Neural cell (in vitro differentiated cells): ENCODE data around the gene XKR3. TPM values are rescaled to one million over a fixed set of nuclear protein-coding genes. Genes with fewer than 3 reads are reported as not detected.

Source experiments
- H2AFZ ChIP-seq: fragments of 200-600, 300-800 bp; sonication (generic), shearing (Covaris generic); 2 replicates; pipeline ENCODE4 v1.6.0; 2014; ENCODE audit warnings: low read depth, mild to moderate bottlenecking, antibody characterized with exemption, low read length, moderate library complexity
- H3F3A ChIP-seq: fragments of 200-600 bp; shearing (Covaris generic); 2 replicates; pipeline ENCODE4 v1.6.1; 2016; ENCODE audit warnings: mild to moderate bottlenecking, moderate library complexity, mixed read lengths, antibody characterized with exemption, low read length; ENCODE audit not compliant: insufficient read depth, poor library complexity, severe bottlenecking
- H3K27ac ChIP-seq: fragments of 200-600, 300-800 bp; sonication (generic), shearing (Covaris generic); 2 replicates; pipeline ENCODE4 v1.5.1; 2014; ENCODE audit warnings: mild to moderate bottlenecking, low read length, moderate library complexity
- H3K27me3 ChIP-seq: fragments of 300-800, 200-600 bp; sonication (generic), shearing (Covaris generic); 2 replicates; pipeline ENCODE4 v1.6.0; 2014; ENCODE audit warnings: mild to moderate bottlenecking, low read depth, low read length, moderate library complexity; ENCODE audit not compliant: insufficient read depth
- H3K36me3 ChIP-seq: fragments of 300-800, 200-600 bp; sonication (generic), shearing (Covaris generic); 2 replicates; pipeline ENCODE4 v1.5.1; 2014; ENCODE audit warnings: mild to moderate bottlenecking, antibody characterized with exemption, low read length, moderate library complexity; ENCODE audit not compliant: insufficient read depth
- H3K4me2 ChIP-seq: fragments of 300-800, 200-600 bp; sonication (generic), shearing (Covaris generic); 2 replicates; pipeline ENCODE4 v1.6.0; 2014; ENCODE audit warnings: mild to moderate bottlenecking, low read length
- H3K4me3 ChIP-seq: fragments of 300-800, 200-600 bp; sonication (generic), shearing (Covaris generic); 2 replicates; pipeline ENCODE4 v1.5.1; 2014; ENCODE audit warnings: mild to moderate bottlenecking, low read length, moderate library complexity
- H3K79me2 ChIP-seq: fragments of 200-600 bp; shearing (Covaris generic); replicated peaks from 2 replicates; pipeline ENCODE4 v1.6.0; 2014; ENCODE audit warnings: mild to moderate bottlenecking, low read length, moderate library complexity; ENCODE audit not compliant: insufficient read depth
- H3K9ac ChIP-seq: fragments of 300-800, 200-600 bp; sonication (generic), shearing (Covaris generic); 2 replicates; pipeline ENCODE4 v1.6.1; 2016; ENCODE audit warnings: mild to moderate bottlenecking, low read length, mixed read lengths
- H3K9me2 ChIP-seq: fragments of 200-600 bp; shearing (Covaris generic); 2 replicates; pipeline ENCODE4 v1.6.1; 2016; ENCODE audit warnings: mild to moderate bottlenecking, low read length, mixed read lengths; ENCODE audit not compliant: insufficient read depth
- H3K9me3 ChIP-seq: fragments of 200-600, 300-800 bp; sonication (generic), shearing (Covaris generic); 2 replicates; pipeline ENCODE4 v1.6.1; 2016; ENCODE audit warnings: mild to moderate bottlenecking, mixed run types, low read length, moderate library complexity, mixed read lengths
- H4K20me1 ChIP-seq: fragments of 200-600 bp; shearing (Covaris generic); 2 replicates; pipeline ENCODE4 v1.6.1; 2016; ENCODE audit warnings: mild to moderate bottlenecking, mixed run types; ENCODE audit not compliant: insufficient read depth
- EP300 ChIP-seq: fragments of 450-650 bp; conservative IDR thresholded peaks from 2 replicates; pipeline ENCODE4 v1.6.1; 2014; ENCODE audit warnings: antibody characterized with exemption, mild to moderate bottlenecking, moderate library complexity; ENCODE audit not compliant: poor library complexity, severe bottlenecking
- EZH2 ChIP-seq: fragments of 200-600, 300-800 bp; shearing (Covaris generic), sonication (generic); IDR thresholded peaks from 2 replicates; pipeline ENCODE4 v1.6.1; 2014; ENCODE audit warnings: antibody characterized with exemption, low read length, borderline replicate concordance, mild to moderate bottlenecking; ENCODE audit not compliant: insufficient read depth, poor library complexity, severe bottlenecking
- MXI1 ChIP-seq: fragments of 450-650 bp; conservative IDR thresholded peaks from 2 replicates; pipeline ENCODE4 v1.6.1; 2014; ENCODE audit warnings: antibody characterized with exemption, mild to moderate bottlenecking; ENCODE audit not compliant: poor library complexity, severe bottlenecking
- POLR2AphosphoS5 ChIP-seq: IDR thresholded peaks from 2 replicates; pipeline ENCODE4 v1.6.1; 2012
- RAD21 ChIP-seq: fragments of 450-650 bp; conservative IDR thresholded peaks from 2 replicates; pipeline ENCODE4 v1.6.1; 2014; ENCODE audit warnings: antibody characterized with exemption, mild to moderate bottlenecking, moderate library complexity
- SMC3 ChIP-seq: fragments of 450-650 bp; conservative IDR thresholded peaks from 2 replicates; pipeline ENCODE4 v1.6.1; 2014; ENCODE audit warnings: antibody characterized with exemption, mild to moderate bottlenecking, moderate library complexity; ENCODE audit not compliant: poor library complexity
- TAF1 ChIP-seq: IDR thresholded peaks from 2 replicates; pipeline ENCODE4 v1.6.1; 2012; ENCODE audit warnings: low read depth
- polyA plus RNA-seq: library from polyadenylated mRNA; depleted of rRNA; stranded (reverse); fragments of >200 nt; gene quantifications from 2 replicates; pipeline ENCODE4 v1.2.3, GENCODE V29; 2014
- TF ChIP-seq, protein P1 (sequence below): fragments of 450-650 bp; IDR thresholded peaks from 2 replicates; pipeline ENCODE4 v1.5.1; 2014; ENCODE audit warnings: antibody characterized with exemption, mild to moderate bottlenecking, moderate library complexity; ENCODE audit not compliant: poor library complexity, severe bottlenecking
- TF ChIP-seq, protein P2 (sequence below): IDR thresholded peaks from 2 replicates; pipeline ENCODE4 v1.6.1; 2012; ENCODE audit warnings: borderline replicate concordance

The XKR3 gene
- polyA plus RNA-seq, 1 donor from 2014 or later: not detected

DNA sequence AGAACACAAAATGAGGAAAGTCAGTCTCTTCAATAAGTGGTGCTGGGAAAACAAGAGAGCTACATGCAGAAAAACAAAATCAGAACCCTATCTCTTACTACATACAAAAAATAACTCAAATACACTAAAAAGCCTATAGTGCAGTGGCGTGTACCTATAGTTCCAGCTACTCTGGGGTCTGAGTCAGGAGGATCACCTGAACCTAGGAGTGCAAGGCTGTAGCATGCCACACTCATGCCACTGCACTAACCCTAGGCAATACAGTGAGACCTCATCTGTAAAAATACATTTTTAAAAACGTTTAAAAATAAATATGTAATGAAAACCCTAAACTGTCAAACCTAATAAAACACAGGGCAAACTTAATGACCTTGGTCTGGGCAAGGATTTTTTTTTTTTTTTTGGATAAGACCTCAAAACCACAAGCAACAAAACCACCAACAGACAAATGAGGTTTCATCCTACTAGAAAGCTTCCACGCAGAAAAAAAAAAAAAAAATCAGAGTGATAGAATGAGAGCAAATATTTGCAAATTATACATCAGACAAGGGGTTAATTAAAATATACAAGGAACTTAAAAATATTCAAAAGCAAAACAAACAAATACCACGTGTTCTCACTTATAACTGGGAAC is 35.2 kb downstream of the XKR3 start:
- H3K9me2 ChIP-seq: no peaks in the 10 kb centered on the region
- H2AFZ ChIP-seq: no peak overlapping the region
- no peaks in the 10 kb centered on the region for H3K79me2 ChIP-seq
- no peaks in the 10 kb centered on the region for H3F3A ChIP-seq
- H3K9me3 ChIP-seq: no peaks in the 10 kb centered on the region
- TF ChIP-seq MXI1 (no peak), SMC3 (no peak), EP300 (no peak), TAF1 (no peak)
- H3K9ac ChIP-seq: no peak overlapping the region
- no peak overlapping the region for H3K4me2 ChIP-seq
- no peak overlapping the region for H3K27ac ChIP-seq
- no peaks in the 10 kb centered on the region for H4K20me1 ChIP-seq
- no peaks in the 10 kb centered on the region for H3K36me3 ChIP-seq
- no peaks in the 10 kb centered on the region for H3K27me3 ChIP-seq
- H3K4me3 ChIP-seq: no peak overlapping the region

DNA sequence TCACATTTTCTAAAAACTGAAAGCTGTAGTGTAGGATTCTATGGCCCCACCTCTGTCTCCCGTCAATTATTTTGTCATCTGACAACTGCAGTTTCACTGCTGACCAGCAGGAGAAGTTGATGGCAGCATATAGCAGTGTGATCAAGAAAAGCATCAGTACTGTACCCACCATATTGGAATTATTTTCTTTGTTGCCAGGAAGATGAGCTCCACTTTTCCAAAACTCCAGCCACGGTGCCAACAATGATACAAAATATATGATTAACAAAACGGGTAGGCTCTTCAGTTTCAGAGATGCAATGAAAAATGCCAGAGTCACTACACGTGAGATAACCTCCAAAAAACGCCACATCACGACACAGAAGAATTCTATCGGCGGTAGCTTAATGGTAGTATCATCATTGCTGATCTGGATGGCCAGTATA is 41.3 kb downstream of the XKR3 start:
- H3K4me2 ChIP-seq: no peak overlapping the region
- H2AFZ ChIP-seq: no peak overlapping the region
- no peaks in the 10 kb centered on the region for H3K9me2 ChIP-seq
- TF ChIP-seq, protein P1, sequence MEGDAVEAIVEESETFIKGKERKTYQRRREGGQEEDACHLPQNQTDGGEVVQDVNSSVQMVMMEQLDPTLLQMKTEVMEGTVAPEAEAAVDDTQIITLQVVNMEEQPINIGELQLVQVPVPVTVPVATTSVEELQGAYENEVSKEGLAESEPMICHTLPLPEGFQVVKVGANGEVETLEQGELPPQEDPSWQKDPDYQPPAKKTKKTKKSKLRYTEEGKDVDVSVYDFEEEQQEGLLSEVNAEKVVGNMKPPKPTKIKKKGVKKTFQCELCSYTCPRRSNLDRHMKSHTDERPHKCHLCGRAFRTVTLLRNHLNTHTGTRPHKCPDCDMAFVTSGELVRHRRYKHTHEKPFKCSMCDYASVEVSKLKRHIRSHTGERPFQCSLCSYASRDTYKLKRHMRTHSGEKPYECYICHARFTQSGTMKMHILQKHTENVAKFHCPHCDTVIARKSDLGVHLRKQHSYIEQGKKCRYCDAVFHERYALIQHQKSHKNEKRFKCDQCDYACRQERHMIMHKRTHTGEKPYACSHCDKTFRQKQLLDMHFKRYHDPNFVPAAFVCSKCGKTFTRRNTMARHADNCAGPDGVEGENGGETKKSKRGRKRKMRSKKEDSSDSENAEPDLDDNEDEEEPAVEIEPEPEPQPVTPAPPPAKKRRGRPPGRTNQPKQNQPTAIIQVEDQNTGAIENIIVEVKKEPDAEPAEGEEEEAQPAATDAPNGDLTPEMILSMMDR: peak; percentile 33
- no peak for TF ChIP-seq MXI1
- no peak overlapping the region for H3K27ac ChIP-seq
- H3K9me3 ChIP-seq: no peaks in the 10 kb centered on the region
- no peaks in the 10 kb centered on the region for H3K27me3 ChIP-seq
- no peak overlapping the region for H3K4me3 ChIP-seq
- no peaks in the 10 kb centered on the region for H4K20me1 ChIP-seq
- H3K9ac ChIP-seq: no peak overlapping the region
- H3K79me2 ChIP-seq: no peaks in the 10 kb centered on the region
- no peaks in the 10 kb centered on the region for H3F3A ChIP-seq
- no peaks in the 10 kb centered on the region for H3K36me3 ChIP-seq

DNA sequence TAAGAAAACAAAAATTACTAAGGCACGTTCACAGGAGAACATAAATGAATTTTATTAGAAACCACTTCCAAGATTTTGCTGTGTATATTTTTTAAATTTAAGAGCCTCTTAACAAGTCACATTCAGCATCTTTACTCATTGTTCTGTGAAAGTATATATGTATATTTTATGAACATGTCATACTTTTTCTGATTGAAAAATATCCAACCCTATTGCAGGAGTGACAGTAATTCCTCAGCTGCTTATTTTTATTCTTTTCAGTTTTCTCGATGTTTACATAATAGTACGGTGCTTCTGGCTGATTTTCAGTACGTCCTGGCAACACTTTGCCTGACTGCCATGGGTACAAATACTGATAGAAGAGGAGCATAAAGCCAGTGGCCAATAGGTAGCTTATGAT is 41.8 kb downstream of the XKR3 start:
- H3K27ac ChIP-seq: no peak overlapping the region
- H3F3A ChIP-seq: no peaks in the 10 kb centered on the region
- no peaks in the 10 kb centered on the region for H3K9me2 ChIP-seq
- H3K9ac ChIP-seq: no peak overlapping the region
- H3K79me2 ChIP-seq: no peaks in the 10 kb centered on the region
- TF ChIP-seq TAF1: no peak
- no peak for TF ChIP-seq RAD21
- TF ChIP-seq, protein P2, sequence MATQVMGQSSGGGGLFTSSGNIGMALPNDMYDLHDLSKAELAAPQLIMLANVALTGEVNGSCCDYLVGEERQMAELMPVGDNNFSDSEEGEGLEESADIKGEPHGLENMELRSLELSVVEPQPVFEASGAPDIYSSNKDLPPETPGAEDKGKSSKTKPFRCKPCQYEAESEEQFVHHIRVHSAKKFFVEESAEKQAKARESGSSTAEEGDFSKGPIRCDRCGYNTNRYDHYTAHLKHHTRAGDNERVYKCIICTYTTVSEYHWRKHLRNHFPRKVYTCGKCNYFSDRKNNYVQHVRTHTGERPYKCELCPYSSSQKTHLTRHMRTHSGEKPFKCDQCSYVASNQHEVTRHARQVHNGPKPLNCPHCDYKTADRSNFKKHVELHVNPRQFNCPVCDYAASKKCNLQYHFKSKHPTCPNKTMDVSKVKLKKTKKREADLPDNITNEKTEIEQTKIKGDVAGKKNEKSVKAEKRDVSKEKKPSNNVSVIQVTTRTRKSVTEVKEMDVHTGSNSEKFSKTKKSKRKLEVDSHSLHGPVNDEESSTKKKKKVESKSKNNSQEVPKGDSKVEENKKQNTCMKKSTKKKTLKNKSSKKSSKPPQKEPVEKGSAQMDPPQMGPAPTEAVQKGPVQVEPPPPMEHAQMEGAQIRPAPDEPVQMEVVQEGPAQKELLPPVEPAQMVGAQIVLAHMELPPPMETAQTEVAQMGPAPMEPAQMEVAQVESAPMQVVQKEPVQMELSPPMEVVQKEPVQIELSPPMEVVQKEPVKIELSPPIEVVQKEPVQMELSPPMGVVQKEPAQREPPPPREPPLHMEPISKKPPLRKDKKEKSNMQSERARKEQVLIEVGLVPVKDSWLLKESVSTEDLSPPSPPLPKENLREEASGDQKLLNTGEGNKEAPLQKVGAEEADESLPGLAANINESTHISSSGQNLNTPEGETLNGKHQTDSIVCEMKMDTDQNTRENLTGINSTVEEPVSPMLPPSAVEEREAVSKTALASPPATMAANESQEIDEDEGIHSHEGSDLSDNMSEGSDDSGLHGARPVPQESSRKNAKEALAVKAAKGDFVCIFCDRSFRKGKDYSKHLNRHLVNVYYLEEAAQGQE: no peak
- TF ChIP-seq MXI1: no peak
- TF ChIP-seq SMC3: no peak
- TF ChIP-seq EZH2: no peak
- no peak for TF ChIP-seq EP300
- TF ChIP-seq, protein P1: no peak
- TF ChIP-seq POLR2AphosphoS5: no peak
- no peaks in the 10 kb centered on the region for H3K9me3 ChIP-seq
- no peaks in the 10 kb centered on the region for H3K36me3 ChIP-seq
- H3K4me2 ChIP-seq: no peak overlapping the region
- no peak overlapping the region for H2AFZ ChIP-seq
- H3K4me3 ChIP-seq: no peak overlapping the region
- H3K27me3 ChIP-seq: no peaks in the 10 kb centered on the region
- H4K20me1 ChIP-seq: no peaks in the 10 kb centered on the region
